Skin epidermis (tissue), 12 donors: Measurements from ENCODE around the gene RNF112.

Source experiments
- H3K27ac ChIP-seq, 21 experiments: fragments of 200-600 bp; sonication (generic) in 11 of 21; one replicate each; pipeline ENCODE4 v1.5.0; 2020; ENCODE audit warnings: mild to moderate bottlenecking in 3 of 21, inconsistent platforms in 2 of 21, moderate library complexity in 2 of 21
- H3K4me3 ChIP-seq, 7 experiments: fragments of 200-600 bp; sonication (generic) in 2 of 7; one replicate each; pipeline ENCODE4 v1.5.0; 2020; ENCODE audit warnings: inconsistent platforms in 2 of 7, mild to moderate bottlenecking in 2 of 7, moderate library complexity in 1 of 7

RNF112 gene

GRCh38 chr17:19372866-19373504 lies 38.0 kb upstream of the RNF112 start:
- Histone ChIP-seq H3K4me3 (no peak overlapping the region), H3K27ac (peak overlapping the region in 1 of 21 experiments; percentile 37)

- Histone ChIP-seq H3K27ac (no peak overlapping the region), H3K4me3 (no peak overlapping the region)
Measured at GRCh38 chr17:19374136-19374535, 36.9 kb upstream of the RNF112 start.

DNA sequence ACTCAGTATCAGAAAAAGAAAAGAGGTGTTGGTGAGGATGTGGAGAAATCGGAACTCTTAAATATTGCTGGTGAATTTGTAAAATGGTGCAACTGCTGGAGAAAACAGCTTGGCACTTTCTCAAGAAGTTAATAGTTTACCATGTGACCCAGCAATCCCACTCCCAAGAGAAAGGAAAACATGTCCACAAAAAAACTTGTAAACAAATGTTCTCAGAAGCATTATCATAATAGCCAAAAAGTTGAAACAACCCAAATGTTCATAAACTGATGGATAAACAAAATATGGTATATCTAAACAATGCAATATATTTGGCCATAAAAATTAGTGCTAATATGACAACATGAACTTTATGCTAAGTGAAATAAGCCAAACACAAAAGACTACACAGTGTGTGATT lies 35.3 kb upstream of the RNF112 start:
- Histone ChIP-seq H3K27ac (no peak overlapping the region), H3K4me3 (no peak overlapping the region)

DNA sequence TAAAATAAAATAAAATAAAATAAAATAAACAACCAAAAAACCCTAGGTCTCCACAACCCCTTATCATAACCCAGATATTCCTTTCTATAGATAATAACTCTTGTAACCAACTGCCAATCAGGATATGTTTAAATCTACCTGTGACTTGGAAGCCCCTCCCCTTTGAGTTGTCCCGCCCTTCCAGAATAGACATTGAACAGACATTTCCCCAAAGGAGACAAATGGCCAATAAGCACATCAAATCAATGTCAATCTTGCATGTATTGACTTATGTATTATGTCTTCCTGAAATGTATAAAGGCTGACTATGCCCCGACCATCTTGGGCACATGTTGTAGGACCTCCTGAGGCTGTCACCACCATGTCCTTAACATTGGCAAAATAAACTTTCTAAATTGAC lies 34.2 kb upstream of the RNF112 start:
- Histone ChIP-seq H3K27ac (peak overlapping the region in 20 of 21 experiments; percentile 85 to 98 (median 93)), H3K4me3 (peak overlapping the region; percentile 61 to 93 (median 82))

DNA sequence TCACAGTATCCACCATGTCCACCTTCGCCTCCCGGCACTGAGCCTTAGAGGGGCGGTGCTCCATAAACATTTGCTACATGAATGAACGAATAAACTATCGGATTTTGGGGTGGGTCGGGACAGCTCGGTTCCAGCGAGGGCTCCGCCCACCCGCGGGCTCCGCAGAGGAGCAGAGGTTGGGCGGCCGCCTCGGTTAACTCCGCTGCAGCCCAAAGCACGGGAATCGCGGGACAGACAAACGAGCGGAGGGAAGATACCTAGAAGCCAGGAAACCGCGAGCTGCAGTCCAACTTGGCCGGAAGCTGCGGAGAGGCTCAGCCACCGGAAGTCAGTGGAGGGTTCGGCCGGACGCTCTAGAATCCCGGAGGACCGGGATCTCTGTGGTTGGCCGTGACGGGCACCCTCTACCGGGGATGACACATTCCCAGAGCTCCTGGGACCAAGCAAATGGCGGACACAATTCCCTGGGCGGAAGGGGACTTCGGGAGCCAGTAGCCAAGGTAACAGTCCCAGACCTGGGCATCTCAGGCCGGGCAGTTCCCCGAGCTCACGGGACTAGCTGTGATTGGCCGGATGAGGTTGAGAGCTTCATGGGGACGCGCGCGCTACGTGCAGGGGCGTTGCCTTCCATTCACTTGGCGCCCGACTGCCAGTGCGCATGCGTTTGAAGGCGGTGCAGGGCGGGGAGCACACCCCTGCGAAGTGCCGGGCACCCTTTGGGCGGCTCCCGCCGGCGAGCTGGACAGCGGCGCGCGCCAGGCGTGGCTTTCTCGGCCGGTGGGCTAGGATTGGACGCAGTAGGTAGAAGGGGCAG lies 33.2 kb upstream of the RNF112 start:
- Histone ChIP-seq H3K4me3 (peak overlapping the region; percentile 61 to 93 (median 82)), H3K27ac (peak overlapping the region; percentile 2 to 98 (median 93))

DNA sequence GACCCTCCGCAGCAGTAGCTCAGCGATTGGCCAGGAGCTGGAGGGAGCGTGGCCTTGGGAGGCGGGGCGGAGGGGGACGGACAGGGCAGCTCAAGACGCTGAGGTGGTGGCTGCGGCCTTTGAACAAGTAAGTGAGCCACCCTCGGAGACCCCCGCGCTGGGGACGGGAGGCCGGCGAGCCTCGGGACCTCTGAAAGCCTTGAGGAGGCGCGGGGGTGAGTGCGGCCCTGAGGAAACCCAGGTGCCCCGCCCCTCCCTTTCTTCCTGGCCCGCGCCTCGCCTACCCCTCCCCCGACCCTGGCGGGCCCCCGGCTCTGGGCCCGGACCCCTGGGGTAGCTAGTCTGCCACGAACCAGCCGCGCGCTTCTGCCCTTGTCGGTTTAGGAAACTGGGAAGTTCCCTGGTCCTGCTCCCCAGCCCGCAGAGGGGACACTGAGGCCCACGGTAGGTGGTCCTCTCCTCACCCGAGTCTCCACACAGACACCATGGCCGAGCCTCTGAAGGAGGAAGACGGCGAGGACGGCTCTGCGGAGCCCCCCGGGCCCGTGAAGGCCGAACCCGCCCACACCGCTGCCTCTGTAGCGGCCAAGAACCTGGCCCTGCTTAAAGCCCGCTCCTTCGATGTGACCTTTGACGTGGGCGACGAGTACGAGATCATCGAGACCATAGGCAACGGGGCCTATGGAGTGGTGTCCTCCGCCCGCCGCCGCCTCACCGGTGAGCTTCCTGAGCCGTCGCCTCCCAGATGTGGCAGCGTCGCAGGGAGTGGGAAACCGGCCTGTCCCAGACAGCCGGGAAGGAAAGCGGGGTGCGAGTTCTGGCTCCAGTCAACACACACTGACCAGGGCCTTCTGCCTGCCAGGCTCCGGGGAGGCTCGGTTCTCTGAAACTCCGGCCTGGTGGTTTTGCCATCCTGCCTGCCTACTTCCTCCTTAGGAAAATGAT lies 32.3 kb upstream of the RNF112 start, which contains the start of gene MAPK7:
MAPK7 (plus strand) TSS at position 83 of the 945 bp plus-strand sequence; CDS start at position 486, 403 bp downstream.
- H3K27ac ChIP-seq = peak within 1 kb of the TSS; percentile 74 to 98 (median 93)
- peak within 1 kb of the TSS; percentile 61 to 93 (median 82) for H3K4me3 ChIP-seq

GRCh38 chr17:19379361-19380065 lies 31.5 kb upstream of the RNF112 start:
- H3K27ac ChIP-seq = peak overlapping the region in 16 of 21 experiments; percentile 86 to 98 (median 94)

GRCh38 chr17:19380481-19381301 lies 30.3 kb upstream of the RNF112 start:
- Histone ChIP-seq H3K4me3 (no peak overlapping the region), H3K27ac (no peak overlapping the region)

More at GRCh38 chr17:19379361-19380065, 31.5 kb upstream of the RNF112 start:
- peak overlapping the region; percentile 61 to 93 (median 82) for H3K4me3 ChIP-seq

- Histone ChIP-seq H3K27ac (peak overlapping the region in 1 of 21 experiments; percentile 2), H3K4me3 (no peak overlapping the region)
Measured at GRCh38 chr17:19381361-19381740, 29.7 kb upstream of the RNF112 start.

- peak overlapping the region in 7 of 21 experiments; percentile 1 to 49 (median 5) for H3K27ac ChIP-seq
- H3K4me3 ChIP-seq = no peak overlapping the region
Measured at GRCh38 chr17:19381741-19382444, 29.1 kb upstream of the RNF112 start.

- Histone ChIP-seq H3K4me3 (no peak overlapping the region), H3K27ac (peak overlapping the region in 6 of 21 experiments; percentile 2 to 87 (median 14))
Measured at GRCh38 chr17:19382531-19383444, 28.2 kb upstream of the RNF112 start.

GRCh38 chr17:19383681-19384470 lies 27.2 kb upstream of the RNF112 start:
- Histone ChIP-seq H3K27ac (peak overlapping the region in 18 of 21 experiments; percentile 30 to 87 (median 70)), H3K4me3 (no peak overlapping the region)

- peak overlapping the region in 2 of 7 experiments; percentile 2 to 3 for H3K4me3 ChIP-seq
- peak overlapping the region in 18 of 21 experiments; percentile 37 to 87 (median 72) for H3K27ac ChIP-seq
Measured at GRCh38 chr17:19384723-19385391, 26.2 kb upstream of the RNF112 start.

- Histone ChIP-seq H3K27ac (peak overlapping the region in 18 of 21 experiments; percentile 1 to 87 (median 73)), H3K4me3 (peak overlapping the region in 4 of 7 experiments; percentile 3 to 29 (median 20))
Measured at GRCh38 chr17:19385521-19385983, 25.5 kb upstream of the RNF112 start.
